ENCODE results near the gene CSNK2B.
"Not testable (repeated sequence)": the region's sequence is repeated elsewhere in the genome, so short reads cannot be mapped to it uniquely, and the experiment has no call there.

Gene CSNK2B

GRCh38 chr6:31691078-31691463 is 25.2 kb downstream of the CSNK2B start:
- no peak for DNase-seq

DNA sequence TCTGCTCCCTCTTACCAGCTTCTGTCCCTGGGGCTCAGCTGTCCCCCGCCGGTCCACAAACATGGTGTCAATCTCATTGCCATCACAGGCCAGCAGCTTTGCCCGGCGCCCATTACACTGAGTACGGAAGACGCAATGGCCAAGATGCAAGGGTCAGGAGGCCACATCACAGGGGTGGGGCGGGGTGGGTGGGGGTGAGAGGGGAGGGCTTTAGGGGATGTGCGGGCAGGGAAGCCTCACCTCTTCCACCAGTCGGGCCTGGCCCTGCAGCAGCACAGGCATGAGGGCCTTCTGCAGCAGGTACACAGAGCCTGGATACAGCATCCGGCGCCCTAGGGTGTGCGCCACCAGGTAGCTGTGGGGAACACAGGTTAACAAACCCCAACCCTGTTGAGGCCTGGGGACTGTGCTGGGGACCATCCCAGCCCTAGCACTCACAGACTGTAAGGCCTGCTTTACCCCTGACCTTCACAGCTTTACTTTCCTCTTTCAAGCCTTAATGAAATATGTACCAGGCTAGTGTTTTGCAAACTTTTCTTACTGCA is 25.8 kb downstream of the CSNK2B start:
- DNase-seq, result no peak

DNA sequence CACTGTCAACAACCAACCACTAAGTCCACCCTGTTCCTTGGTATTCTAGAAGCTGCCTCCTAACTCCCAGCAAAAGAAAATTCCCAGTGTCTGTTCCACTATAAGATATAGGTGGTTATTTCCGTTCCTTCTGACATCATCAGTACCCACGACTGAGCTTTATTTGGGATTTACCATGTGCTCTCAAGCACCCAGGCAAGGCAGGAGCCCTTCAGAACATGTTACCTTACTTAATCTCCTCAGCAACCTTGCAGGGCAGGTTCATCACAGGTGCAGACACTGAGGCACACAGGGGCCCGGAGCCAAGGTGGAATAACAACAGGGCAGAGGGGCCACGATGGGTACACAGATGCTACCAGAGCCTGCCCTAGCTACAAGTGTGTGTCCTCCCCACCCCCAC is 26.5 kb downstream of the CSNK2B start:
- DNase-seq, result no peak

GRCh38 chr6:31692886-31693285 is 27.0 kb downstream of the CSNK2B start:
- DNase-seq, result no peak

GRCh38 chr6:31693535-31693934 is 27.7 kb downstream of the CSNK2B start:
- DNase-seq, result peak in 1 of 2 donors; percentile 29

DNA sequence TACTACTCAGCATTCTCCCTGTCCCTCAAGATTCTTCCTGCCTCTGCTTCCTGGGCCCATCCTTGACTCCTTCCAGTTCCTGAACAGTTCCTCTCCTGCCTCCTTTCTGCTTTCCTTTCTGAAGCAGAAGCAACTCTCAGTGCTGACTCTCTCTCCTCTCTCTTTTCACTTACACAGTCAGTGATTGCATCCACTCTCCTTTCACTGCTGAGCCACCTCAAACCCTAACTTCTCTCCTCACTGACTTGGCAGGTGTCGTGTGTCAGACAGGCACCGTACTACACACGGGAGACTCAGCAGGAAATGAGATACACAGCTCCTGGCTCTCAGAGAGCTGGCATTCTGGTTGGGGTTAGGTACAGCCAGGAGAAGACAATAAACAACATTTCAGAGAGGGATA is 31.7 kb downstream of the CSNK2B start:
- no peak for DNase-seq

DNA sequence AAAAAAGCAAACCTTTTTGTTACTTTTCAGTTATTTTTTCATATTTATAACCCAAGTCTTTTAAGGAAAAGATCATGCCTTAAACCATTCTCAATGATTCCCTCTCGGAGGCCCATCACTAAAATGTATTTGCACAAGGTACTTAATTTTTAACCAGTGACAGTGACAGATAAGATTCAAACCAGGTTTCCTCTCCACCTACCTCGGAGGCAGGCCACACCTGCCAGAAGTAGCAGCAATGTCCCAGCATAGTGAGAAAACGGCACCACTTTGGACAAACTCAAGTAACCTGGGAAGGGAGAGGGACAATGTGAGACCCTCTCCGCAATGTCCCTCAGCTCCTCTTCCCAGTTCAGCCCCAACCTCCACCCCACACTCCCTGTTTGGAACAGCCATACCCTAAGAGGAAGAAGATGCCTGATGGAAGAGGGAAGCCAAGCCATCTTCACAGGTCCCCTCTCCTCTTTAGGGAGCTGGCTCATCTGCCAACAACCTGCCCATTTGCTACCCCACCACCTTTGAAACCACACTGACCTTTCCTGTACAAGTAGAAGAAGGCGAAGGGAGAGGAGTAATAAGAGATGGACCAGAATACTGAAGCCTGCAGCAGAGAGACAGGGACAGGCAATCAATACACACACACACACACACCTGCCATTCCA is 35.0 kb downstream of the CSNK2B start:
- DNase-seq, result no peak

- no peak for DNase-seq
Measured at GRCh38 chr6:31701666-31702404, 36.0 kb downstream of the CSNK2B start.

DNA sequence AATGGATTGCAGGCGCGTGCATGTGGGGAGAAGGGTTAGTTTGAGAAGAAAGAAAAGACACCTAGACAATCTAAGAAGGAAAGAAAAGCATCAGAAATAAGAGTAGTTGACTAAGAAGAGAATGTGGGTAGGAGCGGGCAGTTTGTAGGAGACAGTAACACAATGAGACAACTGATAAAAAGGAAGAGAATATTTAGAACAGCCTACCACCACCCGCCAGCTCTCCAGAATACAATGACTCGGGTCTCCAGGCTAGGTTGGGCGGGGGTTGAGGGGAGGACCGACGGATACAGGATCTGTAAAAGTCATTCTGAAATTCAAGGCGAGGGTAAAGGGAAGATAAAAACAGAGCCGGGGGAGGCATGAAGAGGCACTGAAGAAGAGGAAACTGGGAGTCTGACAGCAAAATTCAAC is 36.5 kb downstream of the CSNK2B start:
- peak in 1 of 2 donors; percentile 44 for DNase-seq

DNA sequence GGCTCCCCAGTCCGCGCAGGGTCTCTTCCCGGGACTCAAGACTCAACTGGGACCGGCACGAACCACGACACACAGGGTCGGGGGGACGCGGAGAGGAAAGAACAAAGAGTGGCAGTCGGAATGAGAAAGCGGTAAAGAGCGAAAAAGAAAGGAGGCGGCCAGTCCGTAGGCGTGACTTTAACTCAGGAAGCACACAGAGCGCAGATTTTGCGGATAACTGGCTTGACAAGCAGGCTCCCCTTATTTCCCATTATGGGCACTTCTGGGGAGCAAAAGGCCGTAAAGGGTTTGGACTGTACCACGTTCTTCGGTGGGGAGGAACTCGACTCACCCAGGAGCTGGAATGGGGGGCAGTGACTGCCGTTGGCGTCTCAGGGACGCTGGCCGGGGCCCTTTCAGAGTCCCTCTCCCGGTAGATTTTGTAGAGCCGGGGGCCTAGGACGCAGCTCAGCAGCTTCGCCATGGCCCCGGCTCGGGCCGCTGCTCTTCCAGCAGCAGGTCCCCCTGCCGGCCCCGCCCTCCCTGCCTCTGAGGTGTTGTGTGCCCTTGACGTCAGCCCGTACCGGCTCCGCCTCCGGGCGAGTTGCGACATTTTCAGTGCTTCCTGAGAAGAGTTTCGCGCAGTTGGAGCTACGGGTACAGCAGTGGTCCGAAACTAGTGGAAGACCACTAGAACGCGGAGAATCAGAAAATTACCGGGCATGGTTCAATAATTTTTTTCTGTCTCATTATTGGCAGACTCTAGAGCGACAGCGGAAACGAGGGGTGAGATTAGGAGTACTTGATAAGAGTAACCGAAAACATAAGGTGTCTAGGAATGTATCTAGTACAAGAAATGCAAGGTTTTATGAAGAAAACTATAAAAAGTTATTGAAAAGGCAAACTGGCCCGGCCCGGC is 37.2 kb downstream of the CSNK2B start, which contains the start of gene ABHD16A:
Gene ABHD16A (minus strand): TSS at position 506 of the 898 bp plus-strand sequence. CDS start 43 bp downstream, at position 463.
- DNase-seq, result peak; percentile 99

DNA sequence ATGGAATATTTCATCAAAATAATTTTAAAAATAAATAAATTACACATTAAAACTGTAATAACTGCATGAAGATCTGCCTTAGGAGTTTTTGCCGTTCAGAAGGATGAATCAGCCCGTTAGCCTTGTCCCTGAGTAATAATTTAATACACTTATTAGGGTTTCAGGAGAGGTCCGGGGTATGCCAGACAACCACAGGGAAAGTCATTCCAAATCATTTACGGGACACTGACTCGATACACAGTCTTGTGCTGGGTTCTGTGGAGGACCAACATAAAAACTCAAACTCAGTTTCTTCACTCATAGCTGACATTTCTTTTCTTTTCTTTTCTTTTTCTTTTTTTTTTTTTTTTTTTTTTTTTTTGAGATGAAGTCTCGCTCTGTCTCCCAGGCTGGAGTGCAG is 40.1 kb downstream of the CSNK2B start:
- DNase-seq, result no peak

- DNase-seq, result no peak
Measured at GRCh38 chr6:31706599-31706998, 40.7 kb downstream of the CSNK2B start, which contains the start of gene LY6G6F. TSS of gene LY6G6F (plus strand) at chr6:31706866. CDS start at chr6:31706907, 41 bp downstream.

- DNase-seq, result no peak
Measured at GRCh38 chr6:31707701-31708100, 41.8 kb downstream of the CSNK2B start.

DNA sequence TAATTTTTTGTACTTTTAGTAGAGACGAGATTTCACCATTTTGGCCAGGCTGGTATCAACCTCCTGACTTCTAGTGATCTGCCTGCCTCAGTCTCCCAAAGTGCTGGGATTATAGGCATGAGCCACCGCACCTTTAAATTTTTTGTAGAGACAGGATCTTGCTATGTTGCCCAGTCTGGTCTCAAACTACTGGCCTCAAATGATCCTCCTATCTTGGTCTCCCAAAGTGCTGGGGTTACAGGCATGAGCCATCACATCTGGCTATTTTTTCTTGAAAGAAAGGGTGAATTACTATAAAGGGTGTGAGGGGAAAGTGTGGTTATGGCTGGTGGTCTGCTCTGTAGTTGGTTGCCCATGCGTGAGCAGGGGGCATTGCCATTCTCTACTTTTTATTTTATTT is 42.3 kb downstream of the CSNK2B start:
- no peak for DNase-seq

- not testable (repeated sequence) for DNase-seq
Measured at GRCh38 chr6:31709157-31709556, 43.3 kb downstream of the CSNK2B start.

DNA sequence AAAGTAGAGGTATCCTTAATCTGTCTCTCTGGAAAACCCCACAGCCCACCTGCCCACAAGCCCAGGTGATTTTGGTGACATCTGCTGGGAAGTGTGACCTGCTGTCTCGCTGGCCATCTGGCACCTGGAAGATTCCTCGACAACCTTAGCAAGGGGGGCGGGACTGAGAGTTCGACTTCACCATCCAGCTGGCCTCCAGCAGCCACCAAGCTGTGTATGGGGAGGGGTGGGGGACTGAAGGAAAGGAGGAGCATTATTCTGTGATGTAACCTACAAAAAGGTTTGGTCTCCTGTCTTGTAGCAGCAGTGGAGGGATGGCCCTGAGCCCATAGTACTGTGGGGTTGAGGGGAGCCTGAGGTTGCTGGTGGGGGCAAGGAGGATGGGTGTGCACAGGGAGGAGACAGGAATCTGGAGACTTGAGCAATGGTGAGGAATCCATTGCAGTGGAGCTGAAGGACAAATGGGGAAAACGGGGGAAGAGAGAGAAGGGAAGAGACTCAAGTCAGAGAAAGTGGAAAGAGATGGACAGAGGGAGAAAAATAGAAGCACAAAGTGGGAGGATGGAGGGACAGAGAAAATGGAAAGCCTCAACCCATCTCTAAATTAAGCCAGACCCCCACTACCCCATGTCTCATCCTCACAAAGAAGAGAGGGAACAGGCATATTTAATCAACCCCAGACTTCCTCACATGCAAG is 44.8 kb downstream of the CSNK2B start:
- no peak for DNase-seq

DNA sequence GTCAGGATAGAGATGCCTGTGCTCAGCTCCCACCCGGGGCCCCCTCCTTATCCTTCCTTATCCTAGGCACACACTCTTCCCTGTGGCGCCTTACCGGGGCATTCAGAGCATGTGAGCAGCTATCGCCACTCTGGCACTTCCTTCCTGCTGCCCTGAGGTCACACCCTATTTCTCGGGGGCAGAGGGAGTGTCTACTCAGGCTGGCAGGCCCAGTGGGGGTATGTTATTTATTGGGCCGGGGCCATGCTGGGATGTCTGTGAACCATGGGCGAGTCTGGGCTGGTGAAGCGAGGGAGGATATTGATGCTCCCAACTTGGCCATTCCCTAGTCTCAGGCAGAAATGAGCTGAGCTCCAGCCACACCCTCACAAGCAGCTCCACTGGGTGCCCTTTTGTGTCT is 45.4 kb downstream of the CSNK2B start:
- peak; percentile 30 to 53 for DNase-seq

- peak; percentile 9 to 15 for DNase-seq
Measured at GRCh38 chr6:31712296-31712695, 46.4 kb downstream of the CSNK2B start.

DNA sequence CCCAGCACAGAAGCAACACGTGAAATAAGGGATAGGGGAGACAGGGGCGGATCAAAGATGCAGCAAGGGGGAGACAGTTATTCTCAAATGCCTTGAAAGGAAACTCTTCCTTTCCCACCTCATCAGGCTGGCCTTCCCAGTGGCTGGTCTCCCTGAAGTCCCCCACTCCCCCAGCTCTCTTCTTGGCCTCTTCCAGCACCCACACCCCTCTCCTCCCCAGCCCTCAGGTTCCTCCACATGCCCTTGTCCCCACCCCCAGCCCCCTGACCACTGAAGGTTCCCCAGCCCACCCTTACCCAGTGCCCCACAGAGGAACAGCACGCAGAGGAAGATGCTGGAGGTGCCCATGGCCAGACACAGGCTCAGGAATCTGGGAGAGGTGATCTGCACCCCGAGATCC is 47.6 kb downstream of the CSNK2B start:
- DNase-seq, result no peak

GRCh38 chr6:31713991-31714684 is 48.3 kb downstream of the CSNK2B start:
- DNase-seq, result peak in 1 of 2 donors; percentile 13

Measured in inflammatory macrophage (primary cell).